H1 (cell line): ENCODE data around the gene KIZ. TPM values are rescaled to one million over a fixed set of nuclear protein-coding genes. Genes with fewer than 3 reads are reported as not detected.

Experiments
- CTCF ChIA-PET: fragments of 300-600 bp; sonication (Branson Sonifier 250); formaldehyde crosslinking; loops from one replicate; lab custom pipeline; 2021; ENCODE audit not compliant: partially characterized antibody; lab: Charles Lee
- POLR2A ChIA-PET: fragments of 300-600 bp; sonication (Branson Sonifier 250); formaldehyde crosslinking; loops from one replicate; lab custom pipeline; 2021; ENCODE audit warnings: inconsistent platforms; ENCODE audit not compliant: partially characterized antibody; lab: Charles Lee
- DNase-seq, 2 experiments: peaks; one replicate each; pipeline versions ENCODE4 v3.0.0 to v3.0.0-alpha.2; 2010 to 2022; ENCODE audit warnings: low spot score in 2 of 2, low read depth in 1 of 2, mixed read lengths in 1 of 2
- FAIRE-seq: peaks from 2 replicates; lab custom pipeline; 2011; peaks lifted over from hg19 to GRCh38; lab: Jason Lieb, UNC
- H2AFZ ChIP-seq: 2 replicates; pipeline ENCODE4 v1.8.1; 2012; ENCODE audit warnings: low read length, inconsistent platforms
- H2AK5ac ChIP-seq: 2 replicates; pipeline ENCODE4 v1.6.1; 2013; ENCODE audit warnings: low read depth, low read length
- H2BK120ac ChIP-seq: replicated peaks from 2 replicates; pipeline ENCODE3; 2013; ENCODE audit warnings: low read depth, low read length, inconsistent platforms
- H2BK12ac ChIP-seq: 2 replicates; pipeline ENCODE4 v1.6.1; 2013; ENCODE audit warnings: low read depth, low read length
- H2BK15ac ChIP-seq: 2 replicates; pipeline ENCODE4 v1.6.1; 2013; ENCODE audit warnings: low read length
- H2BK20ac ChIP-seq: 2 replicates; pipeline ENCODE4 v1.6.1; 2013; ENCODE audit warnings: low read length
- H2BK5ac ChIP-seq: 2 replicates; pipeline ENCODE4 v1.6.1; 2013; ENCODE audit warnings: low read depth, low read length
- H3K14ac ChIP-seq: 2 replicates; pipeline ENCODE4 v1.6.1; 2013; ENCODE audit warnings: inconsistent platforms; ENCODE audit not compliant: insufficient read length
- H3K18ac ChIP-seq: 2 replicates; pipeline ENCODE4 v1.6.1; 2013; ENCODE audit warnings: low read length; ENCODE audit errors: extremely low read depth
- H3K23ac ChIP-seq: 2 replicates; pipeline ENCODE4 v1.6.1; 2013; ENCODE audit warnings: inconsistent platforms; ENCODE audit not compliant: insufficient read length
- H3K23me2 ChIP-seq: 2 replicates; pipeline ENCODE4 v1.6.1; 2013; ENCODE audit warnings: low read depth, low read length
- H3K27ac ChIP-seq: 2 replicates; pipeline ENCODE4 v1.6.1; 2011; ENCODE audit warnings: low read depth, low read length, inconsistent platforms
- H3K27me3 ChIP-seq, 4 experiments: replicated peaks in 1 of 4; 1 replicate in 1 of 4; 2 replicates in 3 of 4; pipeline versions ENCODE4 v1.6.1 to v1.8.1; 2011 to 2013; ENCODE audit warnings: low read length in 3 of 4, mild to moderate bottlenecking in 3 of 4, inconsistent platforms in 2 of 4, mixed read lengths in 2 of 4, moderate library complexity in 1 of 4; ENCODE audit not compliant: control insufficient read depth in 3 of 4, insufficient read depth in 3 of 4; ENCODE audit errors: extremely low read depth in 1 of 4
- H3K36me3 ChIP-seq, 4 experiments: 2 replicates each; pipeline versions ENCODE4 v1.6.1 to v1.8.1; 2011 to 2013; ENCODE audit warnings: mild to moderate bottlenecking in 4 of 4, low read length in 3 of 4, moderate library complexity in 2 of 4, control low read depth in 1 of 4, inconsistent platforms in 1 of 4; ENCODE audit not compliant: insufficient read depth in 4 of 4, control insufficient read depth in 2 of 4
- H3K4ac ChIP-seq: replicated peaks from 2 replicates; pipeline ENCODE3; 2013; ENCODE audit warnings: low read length, low read depth, mixed read lengths, inconsistent platforms; ENCODE audit not compliant: insufficient read length
- H3K4me1 ChIP-seq, 4 experiments: replicated peaks in 1 of 4; 1 replicate in 1 of 4; 2 replicates in 3 of 4; pipeline versions ENCODE4 v1.6.1 to v1.8.1; 2011 to 2013; ENCODE audit warnings: low read length in 3 of 4, inconsistent platforms in 2 of 4, mixed read lengths in 1 of 4; ENCODE audit not compliant: insufficient read depth in 4 of 4, control insufficient read depth in 3 of 4
- H3K4me2 ChIP-seq, 2 experiments: 2 replicates each; pipeline versions ENCODE4 v1.6.1 to v1.8.1; 2011 to 2013; ENCODE audit warnings: low read depth in 2 of 2, low read length in 2 of 2, control low read depth in 1 of 2, inconsistent platforms in 1 of 2, mild to moderate bottlenecking in 1 of 2; ENCODE audit not compliant: insufficient read depth in 1 of 2
- H3K4me3 ChIP-seq, 4 experiments: fragments of 200-600, 300-600 bp in 1 of 4; sonication (generic), shearing (Covaris generic), sonication (Bioruptor Twin) in 1 of 4; 2 replicates each; pipeline versions ENCODE4 v1.5.1 to v1.8.1; 2011 to 2016; ENCODE audit warnings: low read length in 4 of 4, low read depth in 3 of 4, control low read depth in 2 of 4, inconsistent platforms in 2 of 4, mild to moderate bottlenecking in 2 of 4, mixed read lengths in 1 of 4, moderate library complexity in 1 of 4; ENCODE audit not compliant: insufficient read depth in 2 of 4; ENCODE audit errors: extremely low read depth in 1 of 4
- H3K56ac ChIP-seq: replicated peaks from 2 replicates; pipeline ENCODE3; 2013; ENCODE audit warnings: low read depth, mild to moderate bottlenecking, mixed read lengths, low read length, inconsistent platforms; ENCODE audit not compliant: insufficient read length
- H3K79me1 ChIP-seq: 2 replicates; pipeline ENCODE4 v1.6.1; 2013; ENCODE audit warnings: low read depth, low read length, control low read depth
- H3K79me2 ChIP-seq, 2 experiments: 2 replicates each; pipeline versions ENCODE4 v1.6.1 to v1.8.1; 2012 to 2013; ENCODE audit warnings: low read length in 2 of 2, mild to moderate bottlenecking in 2 of 2, inconsistent platforms in 1 of 2; ENCODE audit not compliant: insufficient read depth in 2 of 2, control insufficient read depth in 1 of 2
- H3K9ac ChIP-seq, 4 experiments: replicated peaks in 1 of 4; 1 replicate in 1 of 4; 2 replicates in 3 of 4; pipeline versions ENCODE4 v1.6.1 to v1.8.1; 2011 to 2013; ENCODE audit warnings: low read depth in 3 of 4, low read length in 3 of 4, control low read depth in 2 of 4, mild to moderate bottlenecking in 2 of 4, moderate library complexity in 2 of 4, inconsistent platforms in 1 of 4; ENCODE audit errors: extremely low read depth in 1 of 4
- H3K9me3 ChIP-seq, 2 experiments: 2 replicates each; pipeline versions ENCODE4 v1.6.1 to v1.8.1; 2012 to 2013; ENCODE audit warnings: mild to moderate bottlenecking in 2 of 2, moderate library complexity in 2 of 2, control low read depth in 1 of 2, inconsistent platforms in 1 of 2, low read depth in 1 of 2, low read length in 1 of 2, mixed read lengths in 1 of 2; ENCODE audit not compliant: insufficient read depth in 2 of 2
- H4K20me1 ChIP-seq, 2 experiments: replicated peaks in 1 of 2; 2 replicates each; pipeline versions ENCODE3 to v1.8.1; 2011 to 2013; ENCODE audit warnings: inconsistent platforms in 2 of 2, low read length in 2 of 2, mild to moderate bottlenecking in 1 of 2; ENCODE audit not compliant: insufficient read depth in 2 of 2, control insufficient read depth in 1 of 2
- H4K5ac ChIP-seq: 2 replicates; pipeline ENCODE4 v1.6.1; 2013; ENCODE audit warnings: low read length, low read depth, mixed read lengths, inconsistent platforms; ENCODE audit not compliant: insufficient read length
- H4K8ac ChIP-seq: 2 replicates; pipeline ENCODE4 v1.8.0; 2013; ENCODE audit warnings: mild to moderate bottlenecking, moderate library complexity, low read length, inconsistent platforms; ENCODE audit not compliant: insufficient read depth; ENCODE audit errors: extremely low read depth
- H4K91ac ChIP-seq: replicated peaks from 2 replicates; pipeline ENCODE3; 2013; ENCODE audit warnings: low read length, mixed read lengths, inconsistent platforms; ENCODE audit not compliant: insufficient read length
- CHD2 ChIP-seq: IDR thresholded peaks from 2 replicates; pipeline ENCODE4 v1.6.1; 2012; ENCODE audit warnings: low read length, improper control_type of control experiment
- CTCF ChIP-seq, 3 experiments: IDR thresholded peaks; 1 replicate in 2 of 3; 2 replicates in 1 of 3; pipeline versions ENCODE4 v1.5.1 to v1.6.1; 2011; ENCODE audit warnings: low read length in 3 of 3, mild to moderate bottlenecking in 3 of 3, inconsistent platforms in 2 of 3, low read depth in 1 of 3, moderate library complexity in 1 of 3; ENCODE audit not compliant: insufficient read depth in 1 of 3; ENCODE audit errors: control extremely low read depth in 1 of 3
- HDAC6 ChIP-seq: IDR thresholded peaks from one replicate; pipeline ENCODE4 v1.7.1; 2012; ENCODE audit warnings: low read depth, mild to moderate bottlenecking, inconsistent platforms, low read length, moderate library complexity
- JUND ChIP-seq: IDR thresholded peaks from 2 replicates; pipeline ENCODE4 v1.6.1; 2011; ENCODE audit warnings: mild to moderate bottlenecking, improper control_type of control experiment, low read length
- KDM4A ChIP-seq: IDR thresholded peaks from one replicate; pipeline ENCODE4 v1.7.1; 2012; ENCODE audit warnings: low read depth, mild to moderate bottlenecking, moderate library complexity, low read length, inconsistent platforms; ENCODE audit not compliant: severe bottlenecking
- RAD21 ChIP-seq, 2 experiments: IDR thresholded peaks in 1 of 2; conservative IDR thresholded peaks in 1 of 2; 2 replicates each; pipeline ENCODE4 v1.6.1; 2011; ENCODE audit warnings: low read depth in 2 of 2, low read length in 2 of 2, improper control_type of control experiment in 1 of 2, inconsistent platforms in 1 of 2, mild to moderate bottlenecking in 1 of 2, moderate library complexity in 1 of 2
- SUZ12 ChIP-seq: fragments of 200-600 bp; sonication (generic); IDR thresholded peaks from 2 replicates; pipeline ENCODE4 v1.6.1; 2012; ENCODE audit warnings: mild to moderate bottlenecking, inconsistent platforms, low read length, moderate library complexity, mixed read lengths
- WGBS, 2 experiments: shearing (Covaris generic) in 1 of 2; methylation state at CpG; one replicate each; pipeline versions ENCODE4 v1.1.6 to v1.1.7; 2013 to 2015; ENCODE audit warnings: low lambda C conversion rate in 2 of 2, mixed read lengths in 2 of 2, inconsistent platforms in 1 of 2, low coverage in 1 of 2, missing lambda C conversion rate in 1 of 2; ENCODE audit not compliant: insufficient replicate concordance in 2 of 2, insufficient coverage in 1 of 2, insufficient read length in 1 of 2; ENCODE audit errors: extremely low coverage in 1 of 2, missing lambda C conversion rate in 1 of 2; 5-methylcytosine and 5-hydroxymethylcytosine counted together
- polyA plus RNA-seq, 7 experiments: library from polyadenylated mRNA; depleted of rRNA in 3 of 7; stranded (reverse) in 5 of 7; unstranded in 2 of 7; fragments of >200 nt in 5 of 7; fragments of 200-250 nt in 2 of 7; gene quantifications; 1 replicate in 5 of 7; 2 replicates in 1 of 7; 4 replicates in 1 of 7; pipeline versions ENCODE4 v1.2.1 to v1.2.3, GENCODE V29; 2011 to 2013; ENCODE audit warnings: missing spikeins in 2 of 7, mixed read lengths in 2 of 7
- total RNA-seq: library from RNA; stranded (reverse); fragmentation: NEBNext Ultra II Directional; extraction: Animal tissue kit (Norgen Biotek cat#: 25700); gene quantifications from 2 replicates; pipeline ENCODE4 v1.2.1, GENCODE V29; 2021

Gene KIZ
- total and polyA plus RNA-seq, 2 of the 8 experiments (the other 6 are each of a cell fraction or from before 2014, with no cell fraction given): 13.0 to 51.7 TPM

GRCh38 chr20:21101932-21102575 lies 23.8 kb upstream of the KIZ start:
- Histone ChIP-seq H2BK20ac (no peak overlapping the region), H3K27me3 (peaks cover 34 to 99% (median 87%) of the 10 kb centered on the region in 4 experiments), H3K4ac (no peak overlapping the region), H3K79me2 (no peaks in the 10 kb centered on the region), H4K20me1 (peaks cover 0 to 5% of the 10 kb centered on the region in 2 experiments), H3K27ac (no peak overlapping the region), H2BK5ac (peak overlapping the region; percentile 42; the same call in 1 of the 2 replicates), H3K14ac (no peak overlapping the region), H3K23me2 (peaks cover 32% of the 10 kb centered on the region), H3K36me3 (no peaks in the 10 kb centered on the region), H4K91ac (peak overlapping the region; percentile 41), H4K5ac (peak overlapping the region; percentile 10), H3K23ac (no peak overlapping the region), H3K4me3 (peak overlapping the region; percentile 39 to 78 (median 47)), H3K56ac (no peak overlapping the region), H3K9ac (no peak overlapping the region; a peak in 2 of 7 replicates), H3K79me1 (no peaks in the 10 kb centered on the region), H3K4me1 (peaks cover 10 to 28% (median 17%) of the 10 kb centered on the region in 4 experiments), H3K4me2 (peak overlapping the region; percentile 97 to 98), H4K8ac (no peak overlapping the region), H2BK15ac (no peak overlapping the region), H3K9me3 (no peaks in the 10 kb centered on the region), H2AFZ (peak overlapping the region; percentile 79; the same call in 1 of the 2 replicates), H2AK5ac (no peak overlapping the region; the same call in 1 of the 2 replicates), H2BK120ac (peak overlapping the region; percentile 55), H3K18ac (no peak overlapping the region; the same call in 1 of the 2 replicates), H2BK12ac (peak overlapping the region; percentile 87)
- no peak for FAIRE-seq
- ChIA-PET POLR2A (interaction anchor here (0.6 to 4.0 kb wide), 23 partner anchors 12 to 290 kb away, joined by 3 to 20 read pairs (median 4); partner anchors contain the start of genes KIZ and XRN2), CTCF (interaction anchor here (0.6 to 3.5 kb wide), 23 partner anchors 11 to 428 kb away, joined by 3 to 23 read pairs (median 4); partner anchors contain the start of gene KIZ)
- peak in 1 of 2 experiments; percentile 76 for DNase-seq
- 3% methylated on average over 29 of the region's 35 CpGs; no CpG with 5 or more reads in 1 of the 2 experiments for WGBS, 2 experiments
- TF ChIP-seq JUND (no peak), RAD21 (IDR thresholded peaks at IDR 0.05 in 1 of 2, conservative IDR thresholded peaks at IDR 0.05 in 1 of 2; ENCODE audit: low read depth in 2 of 2, low read length in 2 of 2) (0 out of 4 replicates have a peak, but pooled peaks of 1 of the 2 experiments have one; percentile 8), CTCF (IDR thresholded peaks at IDR 0.05; ENCODE audit: control extremely low read depth in 1 of 3, insufficient read depth in 1 of 3, low read depth in 1 of 3, low read length in 3 of 3) (peak; percentile 4 to 11 (median 9); a peak in 2 of 4 replicates), CHD2 (peak; percentile 22; the same call in 1 of the 2 replicates), SUZ12 (0 out of 2 replicates have a peak, but pooled peaks have one; percentile 1), KDM4A (peak; percentile 29), HDAC6 (no peak)
